Adrenal gland (tissue), 12 donors: ENCODE data around the gene CRYGS. TPM values are rescaled to one million over a fixed set of nuclear protein-coding genes. Genes with fewer than 3 reads are reported as not detected.
A peak's percentile ranks its signal among the peaks of the same experiment; 100 is the strongest.
"Not testable (repeated sequence)": the region's sequence is repeated elsewhere in the genome, so short reads cannot be mapped to it uniquely, and the experiment has no call there.

Source experiments
- DNase-seq, 7 donors: peaks; one replicate each; pipeline ENCODE4 v3.0.0-alpha.2; 2019 to 2020
- H3K27ac ChIP-seq, 5 donors: fragments of 200-600 bp; sonication (generic) in 4 of 5; 1 replicate in 3 of 5; 2 replicates in 2 of 5; pipeline versions ENCODE4 v1.5.1 to v1.8.0; 2016 to 2020; ENCODE audit warnings: mild to moderate bottlenecking in 1 of 5
- H3K27me3 ChIP-seq: fragments of 200-600 bp; 2 replicates; pipeline ENCODE4 v1.8.0; 2021
- H3K36me3 ChIP-seq, 2 donors: fragments of 200-600 bp; replicated peaks in 1 of 2; 1 replicate in 1 of 2; 2 replicates in 1 of 2; pipeline versions ENCODE4 v1.5.1 to v1.8.0; 2018 to 2022
- H3K4me1 ChIP-seq, 2 donors: fragments of 200-600 bp; replicated peaks in 1 of 2; 1 replicate in 1 of 2; 2 replicates in 1 of 2; pipeline versions ENCODE4 v1.5.1 to v1.8.0; 2018 to 2021
- H3K4me3 ChIP-seq, 4 donors: fragments of 200-600 bp; sonication (generic) in 3 of 4; one replicate each; pipeline ENCODE4 v1.5.1; 2016 to 2018
- H3K9me3 ChIP-seq, 3 donors: fragments of 200-600 bp; sonication (generic) in 1 of 3; replicated peaks in 1 of 3; 1 replicate in 2 of 3; 2 replicates in 1 of 3; pipeline versions ENCODE4 v1.5.1 to v1.8.0; 2016 to 2021
- POLR2A ChIP-seq, 2 donors: fragments of 450-650 bp; IDR thresholded peaks; one replicate each; pipeline ENCODE4 v1.6.1; 2017; ENCODE audit warnings: antibody characterized with exemption in 2 of 2, mild to moderate bottlenecking in 2 of 2, moderate library complexity in 1 of 2
- WGBS, 4 donors: extraction: QIAGEN DNeasy Blood & Tissue Kit in 2 of 4; methylation state at CpG; one replicate each; pipeline versions ENCODE4 v1.1.5 to v1.1.7; 2013 to 2017; 5-methylcytosine and 5-hydroxymethylcytosine counted together
- intact Hi-C, 2 donors: fragments of 100-400 bp; cut with DNase I; formaldehyde crosslinking; loops; one replicate each; pipeline versions ENCODE4 v1.14.1 to v1.15.0; 2022 to 2023
- polyA plus RNA-seq, 3 donors: library from polyadenylated mRNA; stranded (reverse); fragments of 200-250 nt in 2 of 3; fragments of 350-450 nt in 1 of 3; fragmentation: Illumina TruSeq in 1 of 3; extraction: RNeasy Lipid Tissue Mini Kit (QIAGEN cat#74804) in 1 of 3; gene quantifications; one replicate each; pipeline ENCODE4 v1.2.3, GENCODE V29; 2013 to 2014
- total RNA-seq, 9 donors: library from RNA; depleted of rRNA in 4 of 9; stranded (reverse); fragments of >200 nt in 4 of 9; fragments of 120-200 nt in 1 of 9; fragmentation: NEBNext Ultra II Directional in 1 of 9; extraction: Animal tissue kit (Norgen Biotek cat#: 25700) in 1 of 9; gene quantifications; one replicate each; pipeline versions ENCODE4 v1.1.0 to v1.2.4, GENCODE V29; 2013 to 2023
- TF ChIP-seq, protein P1 (sequence below), 6 experiments: fragments of 450-650 bp in 4 of 6; fragments of 200-600 bp in 2 of 6; sonication (generic) in 1 of 6; IDR thresholded peaks; 1 replicate in 5 of 6; 2 replicates in 1 of 6; pipeline versions ENCODE4 v1.5.1 to v1.8.0; 2016 to 2021; ENCODE audit warnings: antibody characterized with exemption in 6 of 6, mild to moderate bottlenecking in 2 of 6, moderate library complexity in 1 of 6
- donor health status: healthy with polysubstance abuse.
- donor health status: Bipolar disorder and iron deficiency.
- donor health status: DM: yes; HTN: yes; CAD: no.
- donor health status: DM: no; HTN: no; CAD: no.
- donor health status: DM: no; HTN: no; CAD: no.
- donor health status: DM: yes; HTN: yes; CAD: no.

Gene CRYGS
- total and polyA plus RNA-seq, 12 donors = 0.78 to 22.0 (median 2.4) TPM

GRCh38 chr3:186571644-186572013 lies 27.4 kb upstream of the CRYGS start:
- peak overlapping the region in 1 of 4 donors; percentile 75 for H3K4me3 ChIP-seq
- DNase-seq = no peak
- TF ChIP-seq, protein P1, sequence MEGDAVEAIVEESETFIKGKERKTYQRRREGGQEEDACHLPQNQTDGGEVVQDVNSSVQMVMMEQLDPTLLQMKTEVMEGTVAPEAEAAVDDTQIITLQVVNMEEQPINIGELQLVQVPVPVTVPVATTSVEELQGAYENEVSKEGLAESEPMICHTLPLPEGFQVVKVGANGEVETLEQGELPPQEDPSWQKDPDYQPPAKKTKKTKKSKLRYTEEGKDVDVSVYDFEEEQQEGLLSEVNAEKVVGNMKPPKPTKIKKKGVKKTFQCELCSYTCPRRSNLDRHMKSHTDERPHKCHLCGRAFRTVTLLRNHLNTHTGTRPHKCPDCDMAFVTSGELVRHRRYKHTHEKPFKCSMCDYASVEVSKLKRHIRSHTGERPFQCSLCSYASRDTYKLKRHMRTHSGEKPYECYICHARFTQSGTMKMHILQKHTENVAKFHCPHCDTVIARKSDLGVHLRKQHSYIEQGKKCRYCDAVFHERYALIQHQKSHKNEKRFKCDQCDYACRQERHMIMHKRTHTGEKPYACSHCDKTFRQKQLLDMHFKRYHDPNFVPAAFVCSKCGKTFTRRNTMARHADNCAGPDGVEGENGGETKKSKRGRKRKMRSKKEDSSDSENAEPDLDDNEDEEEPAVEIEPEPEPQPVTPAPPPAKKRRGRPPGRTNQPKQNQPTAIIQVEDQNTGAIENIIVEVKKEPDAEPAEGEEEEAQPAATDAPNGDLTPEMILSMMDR (IDR thresholded peaks at IDR 0.05) = no peak
- H3K27me3 ChIP-seq = no peaks in the 10 kb centered on the region
- H3K27ac ChIP-seq = peak overlapping the region in 1 of 5 donors; percentile 89
- 66 to 75% (median 69%) methylated on average over 2 of the region's 2 CpGs for WGBS, 4 donors
- peaks cover 15 to 26% of the 10 kb centered on the region in 2 donors for H3K4me1 ChIP-seq
- H3K9me3 ChIP-seq = no peaks in the 10 kb centered on the region
- H3K36me3 ChIP-seq = peaks cover 0 to 31% of the 10 kb centered on the region in 2 donors
- intact Hi-C loops = no loop called here

- H3K4me1 ChIP-seq = peaks cover 20 to 31% of the 10 kb centered on the region in 2 donors
- H3K27ac ChIP-seq = peak overlapping the region; percentile 88 to 97 (median 92)
- no peaks in the 10 kb centered on the region for H3K27me3 ChIP-seq
- intact Hi-C loops = no loop called here
- DNase-seq = peak in 1 of 7 donors; percentile 23
- H3K36me3 ChIP-seq = peaks cover 0 to 26% of the 10 kb centered on the region in 2 donors
- no peaks in the 10 kb centered on the region for H3K9me3 ChIP-seq
- no peak for TF ChIP-seq POLR2A (IDR thresholded peaks at IDR 0.05)
- TF ChIP-seq, protein P1 (IDR thresholded peaks at IDR 0.05) = no peak
- 7 to 13% (median 7%) methylated on average over 20 to 21 of the region's 21 CpGs for WGBS, 4 donors
- peak overlapping the region; percentile 75 to 96 (median 89) for H3K4me3 ChIP-seq
These were observed 26.9 kb upstream of the CRYGS start for GRCh38 chr3:186570941-186571643.

DNA sequence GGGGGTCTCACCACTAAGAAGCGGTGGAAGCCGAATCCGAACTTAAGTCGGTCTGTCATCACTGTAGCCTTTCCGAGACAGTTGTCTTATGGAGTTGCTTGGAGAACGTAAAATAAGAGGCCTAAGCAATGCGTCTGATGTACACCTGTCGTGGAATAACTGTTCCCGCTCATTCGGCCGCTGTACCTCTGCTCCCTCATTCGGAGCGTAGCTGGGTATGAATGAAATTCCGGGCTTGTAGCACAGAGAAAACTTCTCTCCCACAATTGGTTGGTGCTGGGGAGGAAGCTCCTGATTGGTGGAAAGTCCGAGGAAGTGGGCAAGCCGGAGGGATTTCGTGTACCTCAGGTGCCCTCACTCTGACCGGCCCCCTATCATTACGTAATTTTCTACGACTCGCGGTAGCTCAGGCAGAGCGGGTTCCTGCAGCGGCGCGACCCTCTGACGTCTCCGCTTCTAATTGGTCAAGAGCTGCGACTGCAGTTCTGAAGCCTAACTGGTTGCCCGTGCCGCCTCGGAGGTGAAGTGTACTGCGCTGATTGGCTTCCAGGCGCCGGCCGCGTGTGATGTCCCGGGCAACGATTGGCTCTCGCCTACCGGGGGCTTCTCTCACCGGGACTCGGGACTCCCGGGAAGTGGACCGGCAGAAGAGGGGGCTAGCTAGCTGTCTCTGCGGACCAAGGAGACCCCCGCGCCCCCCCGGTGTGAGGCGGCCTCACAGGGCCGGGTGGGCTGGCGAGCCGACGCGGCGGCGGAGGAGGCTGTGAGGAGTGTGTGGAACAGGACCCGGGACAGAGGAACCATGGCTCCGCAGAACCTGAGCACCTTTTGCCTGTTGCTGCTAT lies 26.1 kb upstream of the CRYGS start, which contains the start of gene DNAJB11:
Gene DNAJB11, plus strand, starts transcription at position 625 of the 845 bp plus-strand sequence. Its CDS starts 178 bp downstream, at position 803.
- H3K27ac ChIP-seq = peak within 1 kb of the TSS; percentile 88 to 97 (median 92)
- DNase-seq = peak; percentile 98 to 100 (median 100)
- intact Hi-C loops = no loop called here
- peak; percentile 79 to 92 for TF ChIP-seq POLR2A (IDR thresholded peaks at IDR 0.05)
- TF ChIP-seq, protein P1 (IDR thresholded peaks at IDR 0.05) = no peak
- H3K4me3 ChIP-seq = peak within 1 kb of the TSS; percentile 75 to 96 (median 89)
- no peaks in the 10 kb centered on the region for H3K27me3 ChIP-seq
- 0 to 1% (median 1%) methylated on average over 14 to 59 of the region's 59 CpGs for WGBS, 4 donors
- H3K9me3 ChIP-seq = no peaks in the 10 kb centered on the region
- peaks cover 23 to 37% of the 10 kb centered on the region in 2 donors for H3K4me1 ChIP-seq
- peaks cover 0 to 21% of the 10 kb centered on the region in 2 donors for H3K36me3 ChIP-seq

- Histone ChIP-seq H3K27ac (peak overlapping the region in 4 of 5 donors; percentile 51 to 86 (median 74)), H3K4me1 (peaks cover 23 to 37% of the 10 kb centered on the region in 2 donors), H3K36me3 (peaks cover 0 to 21% of the 10 kb centered on the region in 2 donors), H3K4me3 (peak overlapping the region in 2 of 4 donors; percentile 8 to 56), H3K27me3 (no peaks in the 10 kb centered on the region), H3K9me3 (no peaks in the 10 kb centered on the region)
- no peak for DNase-seq
- WGBS, 4 donors = 3 to 7% (median 5%) methylated on average over 7 of the region's 7 CpGs
- intact Hi-C loops = no loop called here
- no peak for TF ChIP-seq POLR2A (IDR thresholded peaks at IDR 0.05)
- TF ChIP-seq, protein P1 (IDR thresholded peaks at IDR 0.05) = no peak
These were observed 25.6 kb upstream of the CRYGS start for GRCh38 chr3:186569779-186570095.

DNA sequence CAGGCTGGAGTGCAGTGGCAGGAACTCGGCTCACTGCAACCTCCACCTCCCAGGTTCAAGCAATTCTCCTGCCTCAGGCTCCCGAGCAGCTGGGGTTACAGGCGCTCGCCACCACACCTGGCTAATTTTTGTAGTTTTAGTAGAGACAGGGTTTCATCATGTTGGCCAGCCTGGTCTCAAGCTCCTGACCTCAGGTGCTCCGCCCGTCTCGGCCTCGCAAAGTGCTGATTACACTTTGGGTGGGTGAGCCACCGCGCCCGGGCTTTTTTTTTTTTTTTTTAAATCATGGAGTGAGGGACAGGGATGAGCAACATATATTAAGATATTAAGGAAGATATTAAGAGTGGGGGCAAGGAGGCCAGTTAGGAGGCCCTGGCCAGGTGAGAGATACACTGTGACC lies 25.2 kb upstream of the CRYGS start:
- DNase-seq = peak in 1 of 7 donors; percentile 26
- H3K9me3 ChIP-seq, intact Hi-C loops, H3K27me3 ChIP-seq: not testable (repeated sequence)
- peaks cover 23 to 37% of the 10 kb centered on the region in 2 donors for H3K4me1 ChIP-seq
- 87 to 91% (median 89%) methylated on average over 10 to 11 of the region's 11 CpGs for WGBS, 4 donors
- peak overlapping the region in 1 of 4 donors; percentile 56 for H3K4me3 ChIP-seq
- peaks cover 0 to 21% of the 10 kb centered on the region in 2 donors for H3K36me3 ChIP-seq
- peak overlapping the region in 1 of 5 donors; percentile 86 for H3K27ac ChIP-seq
